K562 (cell line): ENCODE data around the gene KRR1. TPM values are rescaled to one million over a fixed set of nuclear protein-coding genes. Genes with fewer than 3 reads are reported as not detected.

Experiments
- ATF7 ChIP-seq: fragments of 450-650 bp; IDR thresholded peaks from 2 replicates; pipeline ENCODE4 v1.7.1; 2014; ENCODE audit warnings: mild to moderate bottlenecking, moderate library complexity
- CBX1 ChIP-seq: sonication (generic); IDR thresholded peaks from 2 replicates; pipeline ENCODE4 v1.6.1; 2016; ENCODE audit warnings: antibody characterized with exemption, low read depth, mild to moderate bottlenecking
- DPF2 ChIP-seq: fragments of 450-650 bp; IDR thresholded peaks from 2 replicates; pipeline ENCODE4 v1.6.1; 2016
- FOSL1 ChIP-seq: fragments of 200-800 bp; sonication (Bioruptor generic); conservative IDR thresholded peaks from 2 replicates; pipeline ENCODE4 v1.6.1; 2016; ENCODE audit warnings: missing genetic modification characterization, missing compliant biosample characterization
- HLTF ChIP-seq: fragments of 450-650 bp; IDR thresholded peaks from 2 replicates; pipeline ENCODE4 v1.6.1; 2016
- KAT2B ChIP-seq: IDR thresholded peaks from one replicate; pipeline ENCODE4 v1.6.1; 2012; ENCODE audit warnings: low read depth, mild to moderate bottlenecking, control low read depth, inconsistent platforms, low read length, moderate library complexity
- KLF1 ChIP-seq: fragments of 450-650 bp; IDR thresholded peaks from 2 replicates; pipeline ENCODE4 v1.6.1; 2016; ENCODE audit warnings: missing genetic modification characterization, missing compliant biosample characterization
- NELFE ChIP-seq: IDR thresholded peaks from 2 replicates; pipeline ENCODE4 v1.6.1; 2011; ENCODE audit warnings: mild to moderate bottlenecking; ENCODE audit not compliant: insufficient read depth, insufficient read length
- SAFB ChIP-seq: fragments of 200-400 bp; formaldehyde crosslinking; IDR thresholded peaks from 2 replicates; pipeline ENCODE4 v1.6.1; 2017; ENCODE audit warnings: low read depth, low read length, borderline replicate concordance
- SMAD4 ChIP-seq: fragments of 250-450 bp; sonication (Bioruptor Pico); conservative IDR thresholded peaks from 2 replicates; pipeline ENCODE4 v1.8.0; 2021; ENCODE audit warnings: inconsistent platforms, mild to moderate bottlenecking, moderate library complexity
- ZNF347 ChIP-seq: fragments of 450-650 bp; formaldehyde crosslinking; IDR thresholded peaks from 2 replicates; pipeline ENCODE4 v1.4.0; 2020; ENCODE audit warnings: low read depth, mild to moderate bottlenecking, moderate library complexity
- polyA plus RNA-seq, 8 experiments: library from polyadenylated mRNA; depleted of rRNA in 4 of 8; stranded (reverse) in 5 of 8; unstranded in 3 of 8; fragments of >200 nt; fragmentation: Nextera tagmentation in 2 of 8; fragmentation: Illumina TruSeq in 1 of 8; extraction: Ambion mirVana in 2 of 8; extraction: Trizol in 1 of 8; gene quantifications; 2 replicates each; pipeline versions ENCODE4 v1.2.1 to v1.2.3, GENCODE V29; 2011 to 2014; ENCODE audit warnings: inconsistent platforms in 1 of 8, missing spikeins in 1 of 8
- total RNA-seq, 7 experiments: library from RNA; depleted of rRNA in 6 of 7; stranded (reverse); fragments of >200 nt in 6 of 7; fragmentation: Illumina TruSeq in 2 of 7; extraction: Trizol in 2 of 7; gene quantifications; 2 replicates each; pipeline versions ENCODE4 v1.2.1 to v1.2.3, GENCODE V29; 2011 to 2021; ENCODE audit warnings: low replicate concordance in 1 of 7
- TF ChIP-seq, protein P1 (sequence below), 2 experiments: fragments of 150-350 bp in 1 of 2; IDR thresholded peaks; 2 replicates each; pipeline ENCODE4 v1.6.1; 2012 to 2016; ENCODE audit warnings: low read depth in 2 of 2, low read length in 2 of 2, mild to moderate bottlenecking in 1 of 2, moderate library complexity in 1 of 2
- TF ChIP-seq, protein P2 (sequence below), 2 experiments: fragments of 450-650 bp; IDR thresholded peaks; 2 replicates each; pipeline ENCODE4 v1.6.1; 2018; ENCODE audit warnings: mild to moderate bottlenecking in 2 of 2, low read depth in 1 of 2; ENCODE audit not compliant: partially characterized antibody in 2 of 2
- TF ChIP-seq, protein P3 (sequence below): fragments of 450-650 bp; IDR thresholded peaks from 2 replicates; pipeline ENCODE4 v1.6.1; 2016; ENCODE audit warnings: missing biosample characterization, missing genetic modification characterization
- TF ChIP-seq, protein P4 (sequence below): sonication (generic); formaldehyde crosslinking; IDR thresholded peaks from 2 replicates; pipeline ENCODE4 v1.9.0; 2022; ENCODE audit warnings: mild to moderate bottlenecking, missing genetic modification reagents
- TF ChIP-seq, protein P5 (sequence below): sonication (generic); formaldehyde crosslinking; IDR thresholded peaks from 2 replicates; pipeline ENCODE4 v1.8.0; 2022; ENCODE audit warnings: mild to moderate bottlenecking, missing genetic modification reagents

Gene KRR1
- total and polyA plus RNA-seq, 9 of the 15 experiments (the other 6 are each of a cell fraction or from before 2014, with no cell fraction given): 42.6 to 102 (median 61.0) TPM

DNA sequence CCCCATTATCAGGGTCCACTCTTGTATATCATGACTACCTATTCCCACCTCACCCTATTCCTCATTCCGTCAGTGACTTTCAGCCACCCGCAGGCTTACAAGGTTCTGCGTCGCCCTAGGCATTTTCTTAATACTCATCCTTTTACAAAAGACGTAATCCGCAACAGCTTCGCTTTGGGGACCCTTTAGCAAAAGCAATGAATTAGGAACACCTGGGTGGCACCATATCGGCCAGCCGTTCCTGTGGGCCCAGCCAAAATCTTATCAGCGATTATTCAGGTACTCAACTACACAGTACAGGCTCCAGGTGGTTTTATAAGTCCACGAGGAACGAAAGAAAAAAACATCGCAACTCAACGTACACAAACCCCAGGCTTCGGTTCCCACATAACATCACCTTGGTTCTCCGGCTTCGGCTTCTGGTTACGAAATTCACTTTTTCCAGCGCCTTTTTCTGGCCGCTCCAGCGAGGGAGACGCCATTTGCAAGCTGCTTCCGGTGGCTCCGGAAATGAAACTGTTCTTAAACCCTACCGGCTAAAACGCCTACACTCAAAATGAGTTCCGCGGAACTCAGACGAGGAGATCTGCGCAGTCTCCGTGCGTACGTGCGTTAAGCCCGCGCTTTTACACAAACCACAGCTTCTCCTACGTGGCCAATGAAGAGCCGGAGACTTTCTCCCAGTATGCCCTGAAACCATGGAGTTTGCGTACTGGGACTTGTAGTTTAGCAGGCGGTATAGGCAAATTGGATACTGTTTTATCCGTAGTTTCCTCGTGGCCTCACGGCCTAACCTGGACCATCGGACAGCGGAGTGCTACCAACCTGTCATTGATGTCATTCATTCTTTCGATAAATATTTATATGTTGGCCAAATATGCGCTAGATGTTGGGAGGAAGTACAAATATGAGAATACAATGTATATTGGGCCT lies at the start of gene KRR1 (continued):
- no peak for TF ChIP-seq KAT2B
- no peak for TF ChIP-seq ZNF347 (CRISPR knock-in tag)
- TF ChIP-seq HLTF: no peak
- TF ChIP-seq, protein P1, sequence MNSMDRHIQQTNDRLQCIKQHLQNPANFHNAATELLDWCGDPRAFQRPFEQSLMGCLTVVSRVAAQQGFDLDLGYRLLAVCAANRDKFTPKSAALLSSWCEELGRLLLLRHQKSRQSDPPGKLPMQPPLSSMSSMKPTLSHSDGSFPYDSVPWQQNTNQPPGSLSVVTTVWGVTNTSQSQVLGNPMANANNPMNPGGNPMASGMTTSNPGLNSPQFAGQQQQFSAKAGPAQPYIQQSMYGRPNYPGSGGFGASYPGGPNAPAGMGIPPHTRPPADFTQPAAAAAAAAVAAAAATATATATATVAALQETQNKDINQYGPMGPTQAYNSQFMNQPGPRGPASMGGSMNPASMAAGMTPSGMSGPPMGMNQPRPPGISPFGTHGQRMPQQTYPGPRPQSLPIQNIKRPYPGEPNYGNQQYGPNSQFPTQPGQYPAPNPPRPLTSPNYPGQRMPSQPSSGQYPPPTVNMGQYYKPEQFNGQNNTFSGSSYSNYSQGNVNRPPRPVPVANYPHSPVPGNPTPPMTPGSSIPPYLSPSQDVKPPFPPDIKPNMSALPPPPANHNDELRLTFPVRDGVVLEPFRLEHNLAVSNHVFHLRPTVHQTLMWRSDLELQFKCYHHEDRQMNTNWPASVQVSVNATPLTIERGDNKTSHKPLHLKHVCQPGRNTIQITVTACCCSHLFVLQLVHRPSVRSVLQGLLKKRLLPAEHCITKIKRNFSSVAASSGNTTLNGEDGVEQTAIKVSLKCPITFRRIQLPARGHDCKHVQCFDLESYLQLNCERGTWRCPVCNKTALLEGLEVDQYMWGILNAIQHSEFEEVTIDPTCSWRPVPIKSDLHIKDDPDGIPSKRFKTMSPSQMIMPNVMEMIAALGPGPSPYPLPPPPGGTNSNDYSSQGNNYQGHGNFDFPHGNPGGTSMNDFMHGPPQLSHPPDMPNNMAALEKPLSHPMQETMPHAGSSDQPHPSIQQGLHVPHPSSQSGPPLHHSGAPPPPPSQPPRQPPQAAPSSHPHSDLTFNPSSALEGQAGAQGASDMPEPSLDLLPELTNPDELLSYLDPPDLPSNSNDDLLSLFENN (IDR thresholded peaks at IDR 0.05; ENCODE audit: low read depth in 2 of 2, low read length in 2 of 2): no peak
- TF ChIP-seq NELFE: no peak
- no peak for TF ChIP-seq SAFB
- peak; percentile 45; the same call in 1 of the 2 replicates for TF ChIP-seq CBX1
- TF ChIP-seq KLF1: no peak
- TF ChIP-seq ATF7: peak; percentile 76
- TF ChIP-seq, protein P2, sequence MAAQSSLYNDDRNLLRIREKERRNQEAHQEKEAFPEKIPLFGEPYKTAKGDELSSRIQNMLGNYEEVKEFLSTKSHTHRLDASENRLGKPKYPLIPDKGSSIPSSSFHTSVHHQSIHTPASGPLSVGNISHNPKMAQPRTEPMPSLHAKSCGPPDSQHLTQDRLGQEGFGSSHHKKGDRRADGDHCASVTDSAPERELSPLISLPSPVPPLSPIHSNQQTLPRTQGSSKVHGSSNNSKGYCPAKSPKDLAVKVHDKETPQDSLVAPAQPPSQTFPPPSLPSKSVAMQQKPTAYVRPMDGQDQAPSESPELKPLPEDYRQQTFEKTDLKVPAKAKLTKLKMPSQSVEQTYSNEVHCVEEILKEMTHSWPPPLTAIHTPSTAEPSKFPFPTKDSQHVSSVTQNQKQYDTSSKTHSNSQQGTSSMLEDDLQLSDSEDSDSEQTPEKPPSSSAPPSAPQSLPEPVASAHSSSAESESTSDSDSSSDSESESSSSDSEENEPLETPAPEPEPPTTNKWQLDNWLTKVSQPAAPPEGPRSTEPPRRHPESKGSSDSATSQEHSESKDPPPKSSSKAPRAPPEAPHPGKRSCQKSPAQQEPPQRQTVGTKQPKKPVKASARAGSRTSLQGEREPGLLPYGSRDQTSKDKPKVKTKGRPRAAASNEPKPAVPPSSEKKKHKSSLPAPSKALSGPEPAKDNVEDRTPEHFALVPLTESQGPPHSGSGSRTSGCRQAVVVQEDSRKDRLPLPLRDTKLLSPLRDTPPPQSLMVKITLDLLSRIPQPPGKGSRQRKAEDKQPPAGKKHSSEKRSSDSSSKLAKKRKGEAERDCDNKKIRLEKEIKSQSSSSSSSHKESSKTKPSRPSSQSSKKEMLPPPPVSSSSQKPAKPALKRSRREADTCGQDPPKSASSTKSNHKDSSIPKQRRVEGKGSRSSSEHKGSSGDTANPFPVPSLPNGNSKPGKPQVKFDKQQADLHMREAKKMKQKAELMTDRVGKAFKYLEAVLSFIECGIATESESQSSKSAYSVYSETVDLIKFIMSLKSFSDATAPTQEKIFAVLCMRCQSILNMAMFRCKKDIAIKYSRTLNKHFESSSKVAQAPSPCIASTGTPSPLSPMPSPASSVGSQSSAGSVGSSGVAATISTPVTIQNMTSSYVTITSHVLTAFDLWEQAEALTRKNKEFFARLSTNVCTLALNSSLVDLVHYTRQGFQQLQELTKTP (IDR thresholded peaks at IDR 0.05; ENCODE audit: low read depth in 1 of 2, partially characterized antibody in 2 of 2): peak in 1 of 2 experiments; percentile 95
- TF ChIP-seq, protein P3, sequence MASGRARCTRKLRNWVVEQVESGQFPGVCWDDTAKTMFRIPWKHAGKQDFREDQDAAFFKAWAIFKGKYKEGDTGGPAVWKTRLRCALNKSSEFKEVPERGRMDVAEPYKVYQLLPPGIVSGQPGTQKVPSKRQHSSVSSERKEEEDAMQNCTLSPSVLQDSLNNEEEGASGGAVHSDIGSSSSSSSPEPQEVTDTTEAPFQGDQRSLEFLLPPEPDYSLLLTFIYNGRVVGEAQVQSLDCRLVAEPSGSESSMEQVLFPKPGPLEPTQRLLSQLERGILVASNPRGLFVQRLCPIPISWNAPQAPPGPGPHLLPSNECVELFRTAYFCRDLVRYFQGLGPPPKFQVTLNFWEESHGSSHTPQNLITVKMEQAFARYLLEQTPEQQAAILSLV (tag): no peak
- TF ChIP-seq, protein P4, sequence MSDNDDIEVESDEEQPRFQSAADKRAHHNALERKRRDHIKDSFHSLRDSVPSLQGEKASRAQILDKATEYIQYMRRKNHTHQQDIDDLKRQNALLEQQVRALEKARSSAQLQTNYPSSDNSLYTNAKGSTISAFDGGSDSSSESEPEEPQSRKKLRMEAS (CRISPR knock-in tag): peak; percentile 59; the same call in 1 of the 2 replicates
- no peak for TF ChIP-seq DPF2
- TF ChIP-seq FOSL1: peak; percentile 5
- peak; percentile 64; the same call in 1 of the 2 replicates for TF ChIP-seq SMAD4 (CRISPR knock-in tag)
- TF ChIP-seq, protein P5, sequence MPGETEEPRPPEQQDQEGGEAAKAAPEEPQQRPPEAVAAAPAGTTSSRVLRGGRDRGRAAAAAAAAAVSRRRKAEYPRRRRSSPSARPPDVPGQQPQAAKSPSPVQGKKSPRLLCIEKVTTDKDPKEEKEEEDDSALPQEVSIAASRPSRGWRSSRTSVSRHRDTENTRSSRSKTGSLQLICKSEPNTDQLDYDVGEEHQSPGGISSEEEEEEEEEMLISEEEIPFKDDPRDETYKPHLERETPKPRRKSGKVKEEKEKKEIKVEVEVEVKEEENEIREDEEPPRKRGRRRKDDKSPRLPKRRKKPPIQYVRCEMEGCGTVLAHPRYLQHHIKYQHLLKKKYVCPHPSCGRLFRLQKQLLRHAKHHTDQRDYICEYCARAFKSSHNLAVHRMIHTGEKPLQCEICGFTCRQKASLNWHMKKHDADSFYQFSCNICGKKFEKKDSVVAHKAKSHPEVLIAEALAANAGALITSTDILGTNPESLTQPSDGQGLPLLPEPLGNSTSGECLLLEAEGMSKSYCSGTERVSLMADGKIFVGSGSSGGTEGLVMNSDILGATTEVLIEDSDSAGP: no peak
